GM23338 (cell line): ENCODE results near the gene DIP2C. TPM values are rescaled to one million over a fixed set of nuclear protein-coding genes. Genes with fewer than 3 reads are reported as not detected.

Source experiments
- ATAC-seq: fragments of 200-7000 bp; cut with Tn5 transposase; 3 replicates; pipeline ENCODE4 v1.9.1; 2020
- DNase-seq: peaks from one replicate; pipeline ENCODE4 v3.0.0-alpha.2; 2015; ENCODE audit warnings: low spot score
- H2AFZ ChIP-seq: fragments of 200-600 bp; sonication (generic); 2 replicates; pipeline ENCODE4 v1.8.0; 2016; ENCODE audit warnings: antibody characterized with exemption, mild to moderate bottlenecking, moderate library complexity
- H3F3A ChIP-seq: fragments of 200-600 bp; sonication (generic); replicated peaks from 2 replicates; pipeline ENCODE4 v1.8.0; 2017; ENCODE audit warnings: antibody characterized with exemption, mixed run types, low read depth
- H3K27ac ChIP-seq: fragments of 200-600 bp; sonication (generic); 2 replicates; pipeline ENCODE4 v1.6.1; 2016; ENCODE audit warnings: low read depth
- H3K27me3 ChIP-seq: fragments of 200-600 bp; sonication (generic); 2 replicates; pipeline ENCODE4 v1.8.0; 2016; ENCODE audit warnings: mild to moderate bottlenecking, mixed run types, moderate library complexity; ENCODE audit not compliant: insufficient read depth
- H3K36me3 ChIP-seq: fragments of 200-600 bp; sonication (generic); 2 replicates; pipeline ENCODE4 v1.8.0; 2016; ENCODE audit warnings: mild to moderate bottlenecking; ENCODE audit not compliant: insufficient read depth
- H3K4me1 ChIP-seq: fragments of 200-600 bp; sonication (generic); 2 replicates; pipeline ENCODE4 v1.8.0; 2016; ENCODE audit warnings: mild to moderate bottlenecking, moderate library complexity; ENCODE audit not compliant: insufficient read depth
- H3K4me2 ChIP-seq: fragments of 200-600 bp; sonication (generic); 2 replicates; pipeline ENCODE4 v1.7.1; 2017; ENCODE audit warnings: mixed run types
- H3K4me3 ChIP-seq: fragments of 200-600 bp; sonication (generic); 2 replicates; pipeline ENCODE4 v1.6.1; 2016; ENCODE audit warnings: mixed run types
- H3K79me2 ChIP-seq: fragments of 200-600 bp; sonication (generic); replicated peaks from 2 replicates; pipeline ENCODE4 v1.8.0; 2017; ENCODE audit warnings: mild to moderate bottlenecking; ENCODE audit not compliant: insufficient read depth
- H3K9me2 ChIP-seq: fragments of 200-600 bp; sonication (generic); 2 replicates; pipeline ENCODE4 v1.8.0; 2017; ENCODE audit not compliant: insufficient read depth
- H4K20me1 ChIP-seq: fragments of 200-600 bp; sonication (generic); replicated peaks from 2 replicates; pipeline ENCODE4 v1.8.0; 2017; ENCODE audit warnings: mild to moderate bottlenecking; ENCODE audit not compliant: insufficient read depth
- H3K27ac Mint-ChIP-seq: 2 replicates; pipeline ENCODE4 v1.8.0; 2020; ENCODE audit warnings: inconsistent platforms, mild to moderate bottlenecking, moderate library complexity, mixed read lengths
- H3K27me3 Mint-ChIP-seq: 3 replicates; pipeline ENCODE4 v1.8.0; 2022; ENCODE audit warnings: low read depth, mild to moderate bottlenecking, moderate library complexity, mixed read lengths, inconsistent platforms; ENCODE audit not compliant: insufficient read depth, poor library complexity
- H3K36me3 Mint-ChIP-seq: 3 replicates; pipeline ENCODE4 v1.8.0; 2021; ENCODE audit warnings: low read depth, mild to moderate bottlenecking, inconsistent platforms, moderate library complexity, mixed read lengths
- H3K4me1 Mint-ChIP-seq: 3 replicates; pipeline ENCODE4 v1.8.0; 2020; ENCODE audit warnings: mild to moderate bottlenecking, inconsistent platforms, mixed read lengths
- H3K4me3 Mint-ChIP-seq: 3 replicates; pipeline ENCODE4 v1.8.0; 2021; ENCODE audit warnings: moderate library complexity, mild to moderate bottlenecking, inconsistent platforms, mixed read lengths
- H3K9me3 Mint-ChIP-seq: 3 replicates; pipeline ENCODE4 v1.8.0; 2020; ENCODE audit warnings: moderate library complexity, mild to moderate bottlenecking, inconsistent platforms, mixed read lengths
- CREB1 ChIP-seq: fragments of 250-450 bp; sonication (Bioruptor Pico); IDR thresholded peaks from 2 replicates; pipeline ENCODE4 v1.5.0; 2020; ENCODE audit warnings: low read depth, mild to moderate bottlenecking, moderate library complexity
- EZH2 ChIP-seq: fragments of 200-600 bp; sonication (generic); IDR thresholded peaks from one replicate; pipeline ENCODE4 v1.8.0; 2017; ENCODE audit warnings: antibody characterized with exemption, mild to moderate bottlenecking, low read depth; ENCODE audit not compliant: unreplicated experiment
- EZH2phosphoT487 ChIP-seq: fragments of 200-600 bp; sonication (generic); IDR thresholded peaks from one replicate; pipeline ENCODE4 v1.8.1; 2018; ENCODE audit warnings: antibody characterized with exemption; ENCODE audit not compliant: unreplicated experiment
- JUNB ChIP-seq: IDR thresholded peaks from one replicate; pipeline ENCODE4 v1.6.1; 2016; ENCODE audit warnings: antibody characterized with exemption; ENCODE audit not compliant: unreplicated experiment
- NANOG ChIP-seq: IDR thresholded peaks from 2 replicates; pipeline ENCODE4 v1.6.1; 2016; ENCODE audit warnings: antibody characterized with exemption, borderline replicate concordance
- POLR2AphosphoS5 ChIP-seq: IDR thresholded peaks from 2 replicates; pipeline ENCODE4 v1.6.1; 2016; ENCODE audit warnings: antibody characterized with exemption, low read depth
- STAT1 ChIP-seq: IDR thresholded peaks from one replicate; pipeline ENCODE4 v1.6.1; 2016; ENCODE audit warnings: antibody characterized with exemption; ENCODE audit not compliant: unreplicated experiment
- ZNF114 ChIP-seq: fragments of 250-450 bp; sonication (Bioruptor Pico); IDR thresholded peaks from 2 replicates; pipeline ENCODE4 v1.5.0; 2020; ENCODE audit warnings: mild to moderate bottlenecking, moderate library complexity
- ZNF331 ChIP-seq: fragments of 250-450 bp; sonication (Bioruptor Pico); IDR thresholded peaks from 2 replicates; pipeline ENCODE4 v1.5.0; 2020; ENCODE audit warnings: low read depth, mild to moderate bottlenecking, moderate library complexity
- ZNF462 ChIP-seq: fragments of 250-450 bp; sonication (Bioruptor Pico); IDR thresholded peaks from 2 replicates; pipeline ENCODE4 v1.5.0; 2020; ENCODE audit warnings: mild to moderate bottlenecking, moderate library complexity
- polyA plus RNA-seq: library from polyadenylated mRNA; unstranded; fragments of >200 nt; fragmentation: Nextera tagmentation; extraction: Ambion mirVana; gene quantifications from 2 replicates; pipeline ENCODE4 v1.2.1, GENCODE V29; 2016
- total RNA-seq: library from RNA; depleted of rRNA; stranded (reverse); fragments of >200 nt; shearing (Covaris generic); gene quantifications from 2 replicates; pipeline ENCODE4 v1.2.3, GENCODE V29; 2014
- TF ChIP-seq, protein P1 (sequence below), 2 experiments: fragments of 200-600 bp in 1 of 2; sonication (generic) in 1 of 2; conservative IDR thresholded peaks; 2 replicates each; pipeline versions ENCODE4 v1.5.1 to v1.6.1; 2016 to 2017; ENCODE audit warnings: antibody characterized with exemption in 2 of 2, low read depth in 2 of 2, mild to moderate bottlenecking in 2 of 2, moderate library complexity in 1 of 2
- TF ChIP-seq, protein P2 (sequence below): IDR thresholded peaks from one replicate; pipeline ENCODE4 v1.6.1; 2018; ENCODE audit warnings: antibody characterized with exemption; ENCODE audit not compliant: unreplicated experiment
- TF ChIP-seq, protein P3 (sequence below): IDR thresholded peaks from 2 replicates; pipeline ENCODE4 v1.6.1; 2016; ENCODE audit warnings: antibody characterized with exemption

Gene DIP2C
- total and polyA plus RNA-seq, 2 experiments from 2014 or later: 5.1 to 7.7 TPM

DNA sequence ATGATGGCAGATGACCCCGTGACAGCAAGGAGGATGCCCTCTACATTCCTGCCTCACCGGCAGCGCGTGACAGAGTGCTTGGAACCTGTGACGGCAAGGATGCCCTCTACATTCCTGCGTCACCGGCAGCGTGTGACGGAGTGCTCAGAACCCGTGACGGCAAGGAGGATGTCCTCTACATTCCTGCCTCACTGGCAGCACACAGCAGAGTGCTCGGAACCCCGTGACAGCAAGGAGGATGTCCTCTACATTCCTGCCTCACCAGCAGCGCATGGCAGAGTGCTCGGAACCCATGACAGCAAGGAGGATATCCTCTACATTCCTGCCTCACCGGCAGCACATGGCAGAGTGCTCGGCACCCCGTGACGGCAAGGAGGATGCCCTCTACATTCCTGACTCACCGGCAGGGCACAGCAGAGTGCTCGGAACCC, 231.0 kb downstream of the DIP2C start:
- no peak for TF ChIP-seq NANOG
- TF ChIP-seq ZNF331 (CRISPR knock-in tag): no peak
- no peak for TF ChIP-seq ZNF114 (CRISPR knock-in tag)
- TF ChIP-seq, protein P1, sequence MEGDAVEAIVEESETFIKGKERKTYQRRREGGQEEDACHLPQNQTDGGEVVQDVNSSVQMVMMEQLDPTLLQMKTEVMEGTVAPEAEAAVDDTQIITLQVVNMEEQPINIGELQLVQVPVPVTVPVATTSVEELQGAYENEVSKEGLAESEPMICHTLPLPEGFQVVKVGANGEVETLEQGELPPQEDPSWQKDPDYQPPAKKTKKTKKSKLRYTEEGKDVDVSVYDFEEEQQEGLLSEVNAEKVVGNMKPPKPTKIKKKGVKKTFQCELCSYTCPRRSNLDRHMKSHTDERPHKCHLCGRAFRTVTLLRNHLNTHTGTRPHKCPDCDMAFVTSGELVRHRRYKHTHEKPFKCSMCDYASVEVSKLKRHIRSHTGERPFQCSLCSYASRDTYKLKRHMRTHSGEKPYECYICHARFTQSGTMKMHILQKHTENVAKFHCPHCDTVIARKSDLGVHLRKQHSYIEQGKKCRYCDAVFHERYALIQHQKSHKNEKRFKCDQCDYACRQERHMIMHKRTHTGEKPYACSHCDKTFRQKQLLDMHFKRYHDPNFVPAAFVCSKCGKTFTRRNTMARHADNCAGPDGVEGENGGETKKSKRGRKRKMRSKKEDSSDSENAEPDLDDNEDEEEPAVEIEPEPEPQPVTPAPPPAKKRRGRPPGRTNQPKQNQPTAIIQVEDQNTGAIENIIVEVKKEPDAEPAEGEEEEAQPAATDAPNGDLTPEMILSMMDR (conservative IDR thresholded peaks at IDR 0.05; ENCODE audit: low read depth in 2 of 2): no peak
- no peak for TF ChIP-seq CREB1 (CRISPR knock-in tag)
- no peak for TF ChIP-seq ZNF462
- TF ChIP-seq, protein P2, sequence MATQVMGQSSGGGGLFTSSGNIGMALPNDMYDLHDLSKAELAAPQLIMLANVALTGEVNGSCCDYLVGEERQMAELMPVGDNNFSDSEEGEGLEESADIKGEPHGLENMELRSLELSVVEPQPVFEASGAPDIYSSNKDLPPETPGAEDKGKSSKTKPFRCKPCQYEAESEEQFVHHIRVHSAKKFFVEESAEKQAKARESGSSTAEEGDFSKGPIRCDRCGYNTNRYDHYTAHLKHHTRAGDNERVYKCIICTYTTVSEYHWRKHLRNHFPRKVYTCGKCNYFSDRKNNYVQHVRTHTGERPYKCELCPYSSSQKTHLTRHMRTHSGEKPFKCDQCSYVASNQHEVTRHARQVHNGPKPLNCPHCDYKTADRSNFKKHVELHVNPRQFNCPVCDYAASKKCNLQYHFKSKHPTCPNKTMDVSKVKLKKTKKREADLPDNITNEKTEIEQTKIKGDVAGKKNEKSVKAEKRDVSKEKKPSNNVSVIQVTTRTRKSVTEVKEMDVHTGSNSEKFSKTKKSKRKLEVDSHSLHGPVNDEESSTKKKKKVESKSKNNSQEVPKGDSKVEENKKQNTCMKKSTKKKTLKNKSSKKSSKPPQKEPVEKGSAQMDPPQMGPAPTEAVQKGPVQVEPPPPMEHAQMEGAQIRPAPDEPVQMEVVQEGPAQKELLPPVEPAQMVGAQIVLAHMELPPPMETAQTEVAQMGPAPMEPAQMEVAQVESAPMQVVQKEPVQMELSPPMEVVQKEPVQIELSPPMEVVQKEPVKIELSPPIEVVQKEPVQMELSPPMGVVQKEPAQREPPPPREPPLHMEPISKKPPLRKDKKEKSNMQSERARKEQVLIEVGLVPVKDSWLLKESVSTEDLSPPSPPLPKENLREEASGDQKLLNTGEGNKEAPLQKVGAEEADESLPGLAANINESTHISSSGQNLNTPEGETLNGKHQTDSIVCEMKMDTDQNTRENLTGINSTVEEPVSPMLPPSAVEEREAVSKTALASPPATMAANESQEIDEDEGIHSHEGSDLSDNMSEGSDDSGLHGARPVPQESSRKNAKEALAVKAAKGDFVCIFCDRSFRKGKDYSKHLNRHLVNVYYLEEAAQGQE: no peak
- no peak for TF ChIP-seq EZH2phosphoT487
- TF ChIP-seq, protein P3, sequence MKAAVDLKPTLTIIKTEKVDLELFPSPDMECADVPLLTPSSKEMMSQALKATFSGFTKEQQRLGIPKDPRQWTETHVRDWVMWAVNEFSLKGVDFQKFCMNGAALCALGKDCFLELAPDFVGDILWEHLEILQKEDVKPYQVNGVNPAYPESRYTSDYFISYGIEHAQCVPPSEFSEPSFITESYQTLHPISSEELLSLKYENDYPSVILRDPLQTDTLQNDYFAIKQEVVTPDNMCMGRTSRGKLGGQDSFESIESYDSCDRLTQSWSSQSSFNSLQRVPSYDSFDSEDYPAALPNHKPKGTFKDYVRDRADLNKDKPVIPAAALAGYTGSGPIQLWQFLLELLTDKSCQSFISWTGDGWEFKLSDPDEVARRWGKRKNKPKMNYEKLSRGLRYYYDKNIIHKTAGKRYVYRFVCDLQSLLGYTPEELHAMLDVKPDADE: no peak
- no peak for TF ChIP-seq STAT1
- no peak for TF ChIP-seq JUNB
- no peak for TF ChIP-seq EZH2
- TF ChIP-seq POLR2AphosphoS5: no peak
- Histone ChIP-seq H3K9me2 (no peaks in the 10 kb centered on the region), H3K27me3 (no peaks in the 10 kb centered on the region), H2AFZ (no peak overlapping the region), H3K36me3 (no peaks in the 10 kb centered on the region), H3K4me2 (no peak overlapping the region), H3K4me3 (no peak overlapping the region), H3K79me2 (0 out of 2 replicates have a peak, but pooled peaks cover 4% of the 10 kb centered on the region), H4K20me1 (no peaks in the 10 kb centered on the region; the same call in 1 of the 2 replicates), H3K27ac (no peak overlapping the region), H3K4me1 (no peaks in the 10 kb centered on the region), H3F3A (no peaks in the 10 kb centered on the region)
- Mint-ChIP-seq H3K27ac (no peak overlapping the region), H3K4me3 (no peak overlapping the region), H3K4me1 (peaks cover 5% of the 10 kb centered on the region; the same call in 2 of the 3 replicates), H3K9me3 (no peaks in the 10 kb centered on the region), H3K36me3 (no peaks in the 10 kb centered on the region; the same call in 2 of the 3 replicates), H3K27me3 (no peaks in the 10 kb centered on the region)
- no peak for DNase-seq
- no peak for ATAC-seq
